Measurements from ENCODE around the gene BIRC7.

- TF ChIP-seq POLR2A (IDR thresholded peaks at IDR 0.05; ENCODE audit: low read depth, low read length), result no peak
- TF ChIP-seq CTCF (conservative IDR thresholded peaks at IDR 0.05; ENCODE audit: low read depth, low read length), result no peak
- TF ChIP-seq USF2 (IDR thresholded peaks at IDR 0.05; ENCODE audit: low read depth, low read length), result peak; percentile 54
- no peak for TF ChIP-seq FOS (IDR thresholded peaks at IDR 0.05; ENCODE audit: low read depth, low read length)
- TF ChIP-seq RFX5 (IDR thresholded peaks at IDR 0.05; ENCODE audit: low read depth, low read length), result no peak
These were observed 11.0 kb downstream of the BIRC7 start for GRCh38 chr20:63246490-63247288.

Data from IMR-90 (cell line).